ENCODE data around the gene PRKCH. TPM values are rescaled to one million over a fixed set of nuclear protein-coding genes. Genes with fewer than 3 reads are reported as not detected.

PRKCH gene
- total and polyA plus RNA-seq, 7 experiments from 2014 or later = 191 to 359 (median 314) TPM

- no peaks in the 10 kb centered on the region for H3K9me3 ChIP-seq (ENCODE audit: control insufficient read depth in 2 of 3, low read length in 3 of 3)
- peaks cover 96 to 97% of the 10 kb centered on the region in 2 donors for H3K4me1 ChIP-seq (ENCODE audit: control insufficient read depth in 2 of 2, insufficient read depth in 2 of 2, low read length in 2 of 2)
- intact Hi-C loops (cut with micrococcal nuclease) = loop anchor here (1.0 to 2.0 kb wide), 6 partner anchors 8 to 34 kb away; no protein-coding TSS in a partner anchor
- DNase-seq (no peak), ATAC-seq (no peak)
- peak overlapping the region; percentile 16 for H3K4me3 ChIP-seq (ENCODE audit: low read length)
- no peaks in the 10 kb centered on the region for H3K27me3 ChIP-seq (ENCODE audit: control insufficient read depth in 2 of 2, insufficient read depth in 2 of 2, low read length in 2 of 2)
- peak overlapping the region in 8 of 10 donors; percentile 34 to 77 (median 61) for H3K4me3 Mint-ChIP-seq
- ChIA-PET CTCF (interaction anchor here (1.0 kb wide), 1 partner anchor 11 kb away, joined by 3 read pairs; no protein-coding TSS in a partner anchor), POLR2A (interaction anchor here (0.6 to 2.5 kb wide), 4 partner anchors 15 to 95 kb away, joined by 3 to 10 read pairs (median 4); no protein-coding TSS in a partner anchor)
- peaks cover 0 to 35% (median 2%) of the 10 kb centered on the region in 5 donors for H3K36me3 Mint-ChIP-seq
- H3K27me3 Mint-ChIP-seq = no peaks in the 10 kb centered on the region
- peak overlapping the region in 5 of 9 donors; percentile 15 to 85 (median 81) for H3K27ac Mint-ChIP-seq
- no peaks in the 10 kb centered on the region for H3K36me3 ChIP-seq (ENCODE audit: control insufficient read depth in 2 of 3, insufficient read depth in 3 of 3, low read length in 3 of 3)
- peak overlapping the region; percentile 41 for H3K27ac ChIP-seq (ENCODE audit: low read depth, low read length)
- H3K4me1 Mint-ChIP-seq = peaks cover 0 to 70% (median 9%) of the 10 kb centered on the region in 7 donors
- H3K9me3 Mint-ChIP-seq = peaks cover 0 to 2% (median 0%) of the 10 kb centered on the region in 11 donors
Measured at GRCh38 chr14:61417883-61418455, 96.6 kb downstream of the PRKCH start.

- Histone ChIP-seq H3K4me1 (ENCODE audit: control insufficient read depth in 2 of 2, insufficient read depth in 2 of 2, low read length in 2 of 2) (peaks cover 97 to 99% of the 10 kb centered on the region in 2 donors), H3K27me3 (ENCODE audit: control insufficient read depth in 2 of 2, insufficient read depth in 2 of 2, low read length in 2 of 2) (no peaks in the 10 kb centered on the region), H3K9me3 (ENCODE audit: control insufficient read depth in 2 of 3, low read length in 3 of 3) (no peaks in the 10 kb centered on the region), H3K36me3 (ENCODE audit: control insufficient read depth in 2 of 3, insufficient read depth in 3 of 3, low read length in 3 of 3) (no peaks in the 10 kb centered on the region), H3K4me3 (ENCODE audit: low read length) (peak overlapping the region; percentile 16), H3K27ac (ENCODE audit: low read depth, low read length) (peak overlapping the region; percentile 41)
- Mint-ChIP-seq H3K4me1 (peaks cover 0 to 77% (median 17%) of the 10 kb centered on the region in 7 donors), H3K4me3 (peak overlapping the region in 8 of 10 donors; percentile 46 to 77 (median 66)), H3K9me3 (peaks cover 0 to 2% (median 0%) of the 10 kb centered on the region in 11 donors), H3K27ac (peak overlapping the region in 5 of 9 donors; percentile 21 to 85 (median 81)), H3K36me3 (peaks cover 0 to 41% (median 8%) of the 10 kb centered on the region in 5 donors), H3K27me3 (no peaks in the 10 kb centered on the region)
- POLR2A ChIA-PET = interaction anchor here (0.6 to 2.5 kb wide), 3 partner anchors 10 to 96 kb away, joined by 3 to 10 read pairs (median 4); no protein-coding TSS in a partner anchor
- CTCF ChIA-PET = interaction anchor here (1.0 kb wide), 1 partner anchor 12 kb away, joined by 3 read pairs; no protein-coding TSS in a partner anchor
- intact Hi-C loops (cut with micrococcal nuclease) = loop anchor here in 1 of 2 donors (1.0 kb wide), 1 partner anchor 8 kb away; no protein-coding TSS in a partner anchor
- DNase-seq (no peak), ATAC-seq (no peak)
Measured at GRCh38 chr14:61418746-61419145, 97.4 kb downstream of the PRKCH start.

DNA sequence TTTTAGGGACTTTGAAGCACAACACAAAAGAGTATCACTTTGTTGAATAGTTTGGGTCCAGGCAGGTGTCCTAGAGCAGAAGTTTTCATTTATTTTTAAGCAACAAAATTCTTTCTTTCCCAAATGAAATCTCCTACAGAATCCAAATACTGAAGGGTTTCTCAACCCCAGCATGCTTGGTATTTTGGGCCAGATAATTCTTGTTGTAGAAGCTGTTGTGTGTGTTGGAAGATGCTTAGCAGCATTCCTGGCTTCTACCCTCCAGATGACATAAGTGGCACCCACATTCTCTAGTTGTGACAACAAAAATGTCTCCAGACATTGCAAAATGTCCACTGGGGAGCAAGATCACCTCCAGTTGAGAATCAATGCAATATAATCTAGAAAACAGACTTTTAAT is 97.8 kb downstream of the PRKCH start:
- ATAC-seq (no peak), DNase-seq (no peak)
- ChIA-PET CTCF (no interaction called here), POLR2A (interaction anchor here (0.7 to 2.4 kb wide), 5 partner anchors 9 to 86 kb away, joined by 3 to 9 read pairs (median 4); no protein-coding TSS in a partner anchor)
- Histone ChIP-seq H3K27me3 (ENCODE audit: control insufficient read depth in 2 of 2, insufficient read depth in 2 of 2, low read length in 2 of 2) (no peaks in the 10 kb centered on the region), H3K27ac (ENCODE audit: low read depth, low read length) (peak overlapping the region; percentile 41), H3K9me3 (ENCODE audit: control insufficient read depth in 2 of 3, low read length in 3 of 3) (no peaks in the 10 kb centered on the region), H3K4me3 (ENCODE audit: low read length) (no peak overlapping the region), H3K36me3 (ENCODE audit: control insufficient read depth in 2 of 3, insufficient read depth in 3 of 3, low read length in 3 of 3) (no peaks in the 10 kb centered on the region), H3K4me1 (ENCODE audit: control insufficient read depth in 2 of 2, insufficient read depth in 2 of 2, low read length in 2 of 2) (peaks cover 92 to 94% of the 10 kb centered on the region in 2 donors)
- Mint-ChIP-seq H3K27me3 (no peaks in the 10 kb centered on the region), H3K4me3 (peak overlapping the region in 8 of 10 donors; percentile 46 to 77 (median 66)), H3K36me3 (peaks cover 0 to 46% (median 11%) of the 10 kb centered on the region in 5 donors), H3K27ac (peak overlapping the region in 5 of 9 donors; percentile 58 to 85 (median 81)), H3K4me1 (peaks cover 0 to 82% (median 21%) of the 10 kb centered on the region in 7 donors), H3K9me3 (peaks cover 0 to 5% (median 0%) of the 10 kb centered on the region in 11 donors)
- intact Hi-C loops (cut with micrococcal nuclease) = no loop called here

DNA sequence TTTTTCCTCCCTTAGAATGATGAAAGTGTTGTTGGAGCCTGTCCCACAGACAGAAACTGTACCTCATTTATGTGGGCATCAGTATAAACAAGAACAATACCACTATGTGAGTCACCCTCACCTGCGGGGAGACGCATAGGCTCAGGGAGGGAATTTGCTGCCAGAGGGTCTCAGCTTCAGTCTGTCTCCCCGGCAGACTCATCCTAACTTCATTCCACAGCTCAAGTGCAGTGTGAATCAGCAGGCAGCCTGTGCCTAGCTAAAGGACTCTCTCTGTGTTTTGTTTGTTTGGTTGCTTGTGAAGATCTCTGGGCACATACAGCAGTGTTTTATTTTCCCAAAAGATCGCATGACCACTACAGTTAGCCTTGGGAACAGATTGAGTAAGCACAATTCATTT is 98.9 kb downstream of the PRKCH start:
- no peak overlapping the region for H3K4me3 ChIP-seq (ENCODE audit: low read length)
- ChIA-PET POLR2A (interaction anchor here (0.5 to 2.4 kb wide), 11 partner anchors 8 to 36 kb away, joined by 3 to 10 read pairs (median 3); no protein-coding TSS in a partner anchor), CTCF (interaction anchor here (0.6 to 1.6 kb wide), 3 partner anchors 14 to 88 kb away, joined by 4 read pairs; no protein-coding TSS in a partner anchor)
- ATAC-seq (peak; percentile 24), DNase-seq (peak in 1 of 9 donors; percentile 37)
- H3K36me3 ChIP-seq (ENCODE audit: control insufficient read depth in 2 of 3, insufficient read depth in 3 of 3, low read length in 3 of 3) = no peaks in the 10 kb centered on the region
- peak overlapping the region; percentile 41 for H3K27ac ChIP-seq (ENCODE audit: low read depth, low read length)
- intact Hi-C loops (cut with micrococcal nuclease) = loop anchor here in 1 of 2 donors (2.0 kb wide), 1 partner anchor 18 kb away; no protein-coding TSS in a partner anchor
- Mint-ChIP-seq H3K27ac (peak overlapping the region in 6 of 9 donors; percentile 75 to 88 (median 83)), H3K4me3 (peak overlapping the region in 8 of 10 donors; percentile 43 to 77 (median 58)), H3K27me3 (no peaks in the 10 kb centered on the region), H3K9me3 (peaks cover 0 to 8% (median 0%) of the 10 kb centered on the region in 11 donors), H3K4me1 (peaks cover 4 to 90% (median 26%) of the 10 kb centered on the region in 7 donors), H3K36me3 (peaks cover 0 to 53% (median 15%) of the 10 kb centered on the region in 5 donors)
- peaks cover 81 to 83% of the 10 kb centered on the region in 2 donors for H3K4me1 ChIP-seq (ENCODE audit: control insufficient read depth in 2 of 2, insufficient read depth in 2 of 2, low read length in 2 of 2)
- H3K9me3 ChIP-seq (ENCODE audit: control insufficient read depth in 2 of 3, low read length in 3 of 3) = no peaks in the 10 kb centered on the region
- H3K27me3 ChIP-seq (ENCODE audit: control insufficient read depth in 2 of 2, insufficient read depth in 2 of 2, low read length in 2 of 2) = no peaks in the 10 kb centered on the region

- H3K27me3 Mint-ChIP-seq = no peaks in the 10 kb centered on the region
- H3K9me3 Mint-ChIP-seq = peaks cover 0 to 12% (median 0%) of the 10 kb centered on the region in 11 donors
- peaks cover 75 to 77% of the 10 kb centered on the region in 2 donors for H3K4me1 ChIP-seq (ENCODE audit: control insufficient read depth in 2 of 2, insufficient read depth in 2 of 2, low read length in 2 of 2)
- H3K27ac ChIP-seq (ENCODE audit: low read depth, low read length) = peak overlapping the region; percentile 32
- no peaks in the 10 kb centered on the region for H3K36me3 ChIP-seq (ENCODE audit: control insufficient read depth in 2 of 3, insufficient read depth in 3 of 3, low read length in 3 of 3)
- H3K27ac Mint-ChIP-seq = peak overlapping the region in 6 of 9 donors; percentile 56 to 88 (median 83)
- H3K4me3 Mint-ChIP-seq = peak overlapping the region in 6 of 10 donors; percentile 4 to 77 (median 54)
- ATAC-seq (no peak), DNase-seq (no peak)
- no peaks in the 10 kb centered on the region for H3K9me3 ChIP-seq (ENCODE audit: control insufficient read depth in 2 of 3, low read length in 3 of 3)
- ChIA-PET CTCF (interaction anchor here (0.7 to 1.6 kb wide), 4 partner anchors 10 to 15 kb away, joined by 3 to 4 read pairs (median 3); no protein-coding TSS in a partner anchor), POLR2A (interaction anchor here (0.6 to 2.4 kb wide), 8 partner anchors 10 to 21 kb away, joined by 3 to 10 read pairs (median 4); no protein-coding TSS in a partner anchor)
- intact Hi-C loops (cut with micrococcal nuclease) = loop anchor here (1.0 to 2.0 kb wide), 2 partner anchors 8 to 17 kb away; no protein-coding TSS in a partner anchor
- H3K27me3 ChIP-seq (ENCODE audit: control insufficient read depth in 2 of 2, insufficient read depth in 2 of 2, low read length in 2 of 2) = no peaks in the 10 kb centered on the region
- H3K4me3 ChIP-seq (ENCODE audit: low read length) = no peak overlapping the region
- peaks cover 14 to 97% (median 36%) of the 10 kb centered on the region in 7 donors for H3K4me1 Mint-ChIP-seq
- peaks cover 0 to 57% (median 25%) of the 10 kb centered on the region in 5 donors for H3K36me3 Mint-ChIP-seq
Measured at GRCh38 chr14:61421212-61421923, 100.0 kb downstream of the PRKCH start.

DNA sequence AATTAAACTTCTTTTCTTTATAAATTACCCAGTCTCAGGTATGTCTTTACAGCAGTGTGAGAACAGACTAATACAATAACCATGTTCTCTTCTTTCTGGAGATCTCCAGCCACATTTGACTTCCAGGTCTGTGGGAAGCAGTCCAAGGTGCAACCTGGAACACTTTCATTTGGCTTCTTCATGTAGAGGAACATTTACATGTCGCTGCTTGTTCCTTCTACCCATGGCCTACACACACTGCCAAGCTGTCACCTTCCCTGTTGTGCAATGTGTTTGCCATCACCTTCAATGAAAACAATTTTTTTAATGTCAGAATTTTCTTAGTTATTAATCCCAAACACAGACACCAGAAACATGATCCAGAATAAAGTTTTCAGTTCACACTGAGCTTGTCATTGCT is 104.7 kb downstream of the PRKCH start:
- ATAC-seq (no peak), DNase-seq (no peak)
- Histone ChIP-seq H3K4me1 (ENCODE audit: control insufficient read depth in 2 of 2, insufficient read depth in 2 of 2, low read length in 2 of 2) (peaks cover 51 to 55% of the 10 kb centered on the region in 2 donors), H3K27ac (ENCODE audit: low read depth, low read length) (peak overlapping the region; percentile 19), H3K9me3 (ENCODE audit: control insufficient read depth in 2 of 3, low read length in 3 of 3) (no peaks in the 10 kb centered on the region), H3K36me3 (ENCODE audit: control insufficient read depth in 2 of 3, insufficient read depth in 3 of 3, low read length in 3 of 3) (no peaks in the 10 kb centered on the region), H3K27me3 (ENCODE audit: control insufficient read depth in 2 of 2, insufficient read depth in 2 of 2, low read length in 2 of 2) (no peaks in the 10 kb centered on the region), H3K4me3 (ENCODE audit: low read length) (no peak overlapping the region)
- intact Hi-C loops (cut with micrococcal nuclease) = loop anchor here in 1 of 2 donors (1.0 kb wide), 1 partner anchor 9 kb away; no protein-coding TSS in a partner anchor
- POLR2A ChIA-PET = interaction anchor here (0.7 to 1.2 kb wide), 3 partner anchors 10 to 81 kb away, joined by 3 to 5 read pairs (median 3); no protein-coding TSS in a partner anchor
- CTCF ChIA-PET = no interaction called here
- peak overlapping the region in 7 of 9 donors; percentile 11 to 84 (median 73) for H3K27ac Mint-ChIP-seq
- peaks cover 0 to 57% (median 31%) of the 10 kb centered on the region in 5 donors for H3K36me3 Mint-ChIP-seq
- H3K9me3 Mint-ChIP-seq = peaks cover 0 to 12% (median 0%) of the 10 kb centered on the region in 11 donors
- no peaks in the 10 kb centered on the region for H3K27me3 Mint-ChIP-seq
- H3K4me1 Mint-ChIP-seq = peaks cover 59 to 95% (median 62%) of the 10 kb centered on the region in 7 donors
- peak overlapping the region in 8 of 10 donors; percentile 2 to 66 (median 28) for H3K4me3 Mint-ChIP-seq

All from naive thymus-derived CD4-positive, alpha-beta T cell (primary cell).